GM11168 (cell line): ENCODE data around the gene S100A6.

Experiments
- in situ Hi-C: fragments of 300-500 bp; cut with MboI; formaldehyde crosslinking; loops from one replicate; pipeline ENCODE4 v1.12.0; 2022; ENCODE audit warnings: low sequenced_read_pairs; ENCODE audit not compliant: unreplicated experiment

The S100A6 gene

GRCh38 chr1:153533689-153534201, 2.0 kb downstream of the S100A6 start:
- in situ Hi-C loops: no loop called here

DNA sequence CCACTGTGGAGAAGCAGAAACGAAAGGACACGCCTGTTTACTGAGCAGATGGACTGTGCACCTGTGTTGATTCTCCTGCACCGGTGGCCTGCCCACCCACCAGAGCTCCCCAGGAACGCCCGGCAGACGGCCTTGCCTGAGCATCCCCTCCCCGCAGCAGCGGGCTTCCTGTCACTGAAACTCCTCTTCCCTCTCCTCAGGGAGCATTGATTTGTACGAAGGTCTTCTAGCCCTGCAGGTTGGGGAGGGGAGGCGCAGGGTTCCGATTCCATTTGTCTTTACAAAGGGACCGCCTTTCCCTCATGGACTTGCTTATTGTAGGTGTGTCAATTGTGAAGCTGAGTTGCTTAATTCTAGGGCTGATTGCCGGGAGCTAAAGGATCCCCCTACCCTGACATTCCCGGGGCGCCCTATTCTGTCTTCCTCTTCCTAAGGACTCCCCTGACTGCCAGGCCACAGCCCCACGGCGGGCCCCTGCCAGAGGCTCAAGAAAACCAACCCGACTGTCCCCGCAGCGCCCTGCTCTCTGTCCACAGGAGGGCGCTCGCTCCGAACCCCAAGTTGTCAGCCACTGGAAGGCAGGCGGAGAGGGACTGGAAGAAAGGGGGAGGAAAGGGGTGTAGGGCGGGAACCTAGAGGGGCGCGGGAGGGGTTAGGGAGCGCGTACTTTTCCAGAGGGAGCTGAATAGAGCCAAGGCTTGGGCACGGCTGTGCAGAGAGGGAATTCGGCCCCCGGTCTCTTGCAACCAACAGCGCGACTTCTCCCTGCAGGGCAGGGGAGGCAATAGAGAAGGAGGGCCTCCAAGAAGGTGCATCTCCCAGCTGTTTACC, 2.8 kb downstream of the S100A6 start:
- in situ Hi-C loops: no loop called here

- in situ Hi-C loops: no loop called here
These were observed 3.6 kb downstream of the S100A6 start for GRCh38 chr1:153532181-153532580.

- in situ Hi-C loops: no loop called here
These were observed 4.2 kb downstream of the S100A6 start for GRCh38 chr1:153531638-153532037.

DNA sequence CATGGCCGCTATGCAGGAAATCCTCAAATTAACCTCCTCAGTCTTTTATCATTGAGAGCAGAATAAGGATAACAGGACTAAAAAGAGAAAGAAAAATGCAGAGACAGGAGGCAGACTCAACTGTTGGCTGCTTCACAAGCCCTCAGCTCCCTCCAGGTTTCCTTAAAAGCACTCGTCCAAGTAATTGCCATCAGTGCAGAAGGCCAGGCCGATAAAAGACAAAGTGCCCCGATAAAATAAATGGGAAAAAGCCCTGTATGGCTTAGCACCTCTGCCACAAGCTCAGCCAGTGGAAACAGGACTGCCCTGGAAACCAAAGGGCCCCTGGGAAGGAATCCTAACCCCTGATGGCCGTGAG, 8.1 kb downstream of the S100A6 start:
- in situ Hi-C loops: no loop called here

GRCh38 chr1:153527023-153527682, 8.6 kb downstream of the S100A6 start:
- in situ Hi-C loops: no loop called here

- in situ Hi-C loops: no loop called here
These were observed 9.7 kb downstream of the S100A6 start for GRCh38 chr1:153526132-153526543.

GRCh38 chr1:153525088-153525728, 10.6 kb downstream of the S100A6 start:
- in situ Hi-C loops: no loop called here

GRCh38 chr1:153522353-153523048, 13.3 kb downstream of the S100A6 start:
- in situ Hi-C loops: loop anchor here (25.0 kb wide), 1 partner anchor 465 kb away; the partner anchor contains the start of genes JTB, RAB13 and RPS27

- in situ Hi-C loops: loop anchor here (25.0 kb wide), 1 partner anchor 465 kb away; the partner anchor contains the start of genes JTB, RAB13 and RPS27
These were observed 14.0 kb downstream of the S100A6 start for GRCh38 chr1:153521808-153522207.

DNA sequence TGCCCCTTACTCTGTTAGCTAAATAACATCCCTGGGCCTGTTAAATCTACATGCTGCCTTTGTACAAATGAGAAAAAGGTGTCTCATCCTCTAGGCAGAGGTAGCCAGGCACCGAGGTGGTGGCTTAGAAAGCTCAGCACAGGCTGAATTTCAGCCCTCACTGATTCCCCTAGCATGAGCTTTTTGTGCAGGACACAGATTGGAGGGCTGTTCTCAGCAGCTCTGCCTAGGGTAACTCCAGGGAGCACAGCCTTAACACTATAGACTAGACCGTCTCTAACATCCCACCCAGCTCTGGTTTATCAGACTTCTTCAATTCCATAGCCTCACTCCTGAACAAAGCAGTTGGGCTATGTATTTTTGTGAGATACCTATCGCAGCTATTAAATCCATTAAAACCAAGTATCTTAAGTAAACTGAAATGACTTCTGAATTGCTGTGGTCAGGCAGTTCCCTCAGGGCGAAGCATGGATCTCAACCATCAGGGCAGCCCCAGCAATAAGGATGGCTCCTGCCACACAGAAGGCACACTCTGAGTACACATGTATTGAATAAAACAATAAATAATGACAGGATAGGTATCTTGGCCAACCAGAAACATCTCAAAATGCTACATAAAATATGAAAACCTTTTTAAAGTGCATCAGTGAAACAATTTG, 14.8 kb downstream of the S100A6 start:
- in situ Hi-C loops: loop anchor here (25.0 kb wide), 1 partner anchor 466 kb away; the partner anchor contains the start of genes JTB, RAB13 and RPS27

GRCh38 chr1:153520137-153520691, 15.6 kb downstream of the S100A6 start:
- in situ Hi-C loops: loop anchor here (25.0 kb wide), 1 partner anchor 467 kb away; the partner anchor contains the start of genes JTB, RAB13 and RPS27

GRCh38 chr1:153519242-153519641, 16.5 kb downstream of the S100A6 start:
- in situ Hi-C loops: loop anchor here (5.0 to 25.0 kb wide), 2 partner anchors 103 to 468 kb away; partner anchors contain the start of genes JTB, RAB13 and RPS27

DNA sequence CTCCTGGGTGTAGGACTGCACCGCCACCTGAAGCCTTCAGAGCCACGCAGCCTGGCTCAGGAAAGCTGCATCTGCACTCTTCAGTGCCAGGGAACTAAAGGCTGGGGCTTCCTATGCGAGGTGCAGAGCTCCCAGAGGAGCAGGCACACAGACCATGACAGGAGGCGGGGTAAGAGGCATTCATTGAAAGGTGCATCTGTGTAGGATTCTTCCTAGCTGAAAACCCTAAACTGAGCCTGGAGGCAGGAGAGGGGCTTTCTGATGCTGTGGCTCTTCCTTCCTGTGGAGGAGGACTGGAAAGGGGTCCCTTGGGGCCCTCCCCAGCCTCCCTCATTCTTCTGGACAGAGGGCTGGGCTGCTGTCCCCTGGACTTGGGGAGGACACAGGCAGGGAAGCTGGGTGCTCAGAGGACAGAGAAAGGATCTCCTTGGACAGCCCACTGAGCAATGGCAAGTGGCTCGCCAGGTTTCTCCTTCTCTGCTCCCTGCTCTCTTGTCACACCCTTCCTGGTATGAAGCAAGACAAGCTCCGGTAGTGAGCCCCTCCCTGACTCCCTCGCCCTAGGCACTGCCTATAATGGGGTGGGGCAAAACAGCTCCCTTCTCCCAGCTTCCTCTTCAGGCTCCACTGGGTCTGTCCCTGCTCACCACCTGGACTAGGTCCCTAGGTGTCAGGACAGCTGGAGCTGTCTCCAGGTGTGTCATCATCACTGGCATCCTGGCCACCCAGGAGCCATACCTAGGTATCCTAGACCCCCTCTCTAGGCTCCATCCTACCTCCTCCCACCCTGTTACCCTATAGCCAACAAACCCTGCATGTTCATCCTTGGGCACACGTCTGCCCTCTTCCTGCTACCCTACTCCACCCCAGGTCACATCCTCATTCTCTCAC, 20.0 kb downstream of the S100A6 start:
- in situ Hi-C loops: loop anchor here (5.0 to 25.0 kb wide), 2 partner anchors 107 to 472 kb away; partner anchors contain the start of genes JTB, RAB13 and RPS27

- in situ Hi-C loops: loop anchor here (25.0 kb wide), 1 partner anchor 474 kb away; the partner anchor contains the start of genes JTB, RAB13 and RPS27
These were observed 22.1 kb downstream of the S100A6 start for GRCh38 chr1:153513666-153514065.

GRCh38 chr1:153513023-153513422, 22.8 kb downstream of the S100A6 start:
- in situ Hi-C loops: loop anchor here (25.0 kb wide), 1 partner anchor 474 kb away; the partner anchor contains the start of genes JTB, RAB13 and RPS27

GRCh38 chr1:153510984-153511410, 24.8 kb downstream of the S100A6 start:
- in situ Hi-C loops: loop anchor here (25.0 kb wide), 1 partner anchor 476 kb away; the partner anchor contains the start of genes JTB, RAB13 and RPS27
